ACC112 (cell line): ENCODE measurements around the gene HSPA12A.

Experiments used
- H2AFZ ChIP-seq: fragments of 200-600 bp; sonication (generic); one replicate; pipeline ENCODE4 v1.6.0; 2017; ENCODE audit warnings: antibody characterized with exemption, low read length; ENCODE audit not compliant: unreplicated experiment
- H3K27ac ChIP-seq: fragments of 200-600 bp; sonication (generic); 2 replicates; pipeline ENCODE4 v1.5.1; 2014; ENCODE audit warnings: low read depth, mild to moderate bottlenecking, antibody characterized with exemption, low read length, moderate library complexity
- H3K27me3 ChIP-seq: fragments of 200-600 bp; sonication (generic); 2 replicates; pipeline ENCODE4 v1.6.1; 2014; ENCODE audit warnings: mild to moderate bottlenecking, antibody characterized with exemption, low read length, moderate library complexity, mixed read lengths; ENCODE audit not compliant: insufficient read depth
- H3K36me3 ChIP-seq: fragments of 200-600 bp; sonication (generic); 2 replicates; pipeline ENCODE4 v1.6.1; 2016; ENCODE audit warnings: mild to moderate bottlenecking, antibody characterized with exemption, low read length, moderate library complexity, mixed read lengths; ENCODE audit not compliant: insufficient read depth
- H3K4me1 ChIP-seq: fragments of 200-600 bp; sonication (generic); one replicate; pipeline ENCODE4 v1.6.1; 2016; ENCODE audit warnings: low read length, mixed read lengths; ENCODE audit not compliant: insufficient read depth, unreplicated experiment, control insufficient read depth
- H3K4me3 ChIP-seq: fragments of 200-600 bp; sonication (generic); 2 replicates; pipeline ENCODE4 v1.5.1; 2014; ENCODE audit warnings: mild to moderate bottlenecking, low read depth, low read length
- H3K79me2 ChIP-seq: fragments of 200-600 bp; sonication (generic); one replicate; pipeline ENCODE4 v1.6.0; 2016; ENCODE audit warnings: low read length; ENCODE audit not compliant: control insufficient read depth, unreplicated experiment, insufficient read depth

Gene HSPA12A

GRCh38 chr10:116654816-116655215 lies 87.5 kb downstream of the HSPA12A start:
- H3K27me3 ChIP-seq: peaks cover 21% of the 10 kb centered on the region; the same call in 1 of the 2 replicates
- H3K79me2 ChIP-seq: no peaks in the 10 kb centered on the region
- no peak overlapping the region for H3K4me3 ChIP-seq
- H3K27ac ChIP-seq: no peak overlapping the region
- H3K4me1 ChIP-seq: no peaks in the 10 kb centered on the region
- H2AFZ ChIP-seq: no peak overlapping the region
- no peaks in the 10 kb centered on the region for H3K36me3 ChIP-seq

- H3K27ac ChIP-seq: no peak overlapping the region
- peaks cover 21% of the 10 kb centered on the region; the same call in 1 of the 2 replicates for H3K27me3 ChIP-seq
- H3K36me3 ChIP-seq: no peaks in the 10 kb centered on the region
- no peaks in the 10 kb centered on the region for H3K79me2 ChIP-seq
- H3K4me1 ChIP-seq: no peaks in the 10 kb centered on the region
- no peak overlapping the region for H2AFZ ChIP-seq
- no peak overlapping the region for H3K4me3 ChIP-seq
These were observed 88.5 kb downstream of the HSPA12A start for GRCh38 chr10:116653885-116654284.

- no peaks in the 10 kb centered on the region for H3K36me3 ChIP-seq
- H3K27me3 ChIP-seq: peaks cover 32% of the 10 kb centered on the region
- no peaks in the 10 kb centered on the region for H3K79me2 ChIP-seq
- H3K4me1 ChIP-seq: no peaks in the 10 kb centered on the region
- H3K27ac ChIP-seq: no peak overlapping the region
- no peak overlapping the region for H3K4me3 ChIP-seq
- H2AFZ ChIP-seq: no peak overlapping the region
These were observed 93.5 kb downstream of the HSPA12A start for GRCh38 chr10:116648903-116649302.

- Histone ChIP-seq H2AFZ (no peak overlapping the region), H3K27me3 (peaks cover 36% of the 10 kb centered on the region), H3K4me1 (no peaks in the 10 kb centered on the region)
These were observed 95.9 kb downstream of the HSPA12A start for GRCh38 chr10:116646502-116646901.

GRCh38 chr10:116637830-116638229 lies 104.5 kb downstream of the HSPA12A start:
- Histone ChIP-seq H3K27ac (no peak overlapping the region), H3K27me3 (peaks cover 26% of the 10 kb centered on the region), H3K4me1 (no peaks in the 10 kb centered on the region), H2AFZ (no peak overlapping the region), H3K79me2 (no peaks in the 10 kb centered on the region), H3K36me3 (no peaks in the 10 kb centered on the region), H3K4me3 (no peak overlapping the region)

More at GRCh38 chr10:116646502-116646901, 95.9 kb downstream of the HSPA12A start:
- H3K36me3 ChIP-seq: no peaks in the 10 kb centered on the region
- H3K27ac ChIP-seq: no peak overlapping the region
- H3K79me2 ChIP-seq: no peaks in the 10 kb centered on the region
- H3K4me3 ChIP-seq: no peak overlapping the region

- Histone ChIP-seq H3K36me3 (no peaks in the 10 kb centered on the region), H3K27me3 (peaks cover 26% of the 10 kb centered on the region), H2AFZ (no peak overlapping the region), H3K27ac (no peak overlapping the region), H3K4me3 (no peak overlapping the region), H3K4me1 (no peaks in the 10 kb centered on the region), H3K79me2 (no peaks in the 10 kb centered on the region)
These were observed 105.4 kb downstream of the HSPA12A start for GRCh38 chr10:116636976-116637375.

GRCh38 chr10:116636385-116636784 lies 106.0 kb downstream of the HSPA12A start:
- H3K27me3 ChIP-seq: peaks cover 20% of the 10 kb centered on the region
- H3K4me1 ChIP-seq: no peaks in the 10 kb centered on the region
- no peak overlapping the region for H3K4me3 ChIP-seq
- H2AFZ ChIP-seq: no peak overlapping the region
- no peak overlapping the region for H3K27ac ChIP-seq
- H3K79me2 ChIP-seq: no peaks in the 10 kb centered on the region
- H3K36me3 ChIP-seq: no peaks in the 10 kb centered on the region

- Histone ChIP-seq H2AFZ (no peak overlapping the region), H3K27me3 (peaks cover 24% of the 10 kb centered on the region), H3K4me1 (no peaks in the 10 kb centered on the region), H3K27ac (no peak overlapping the region), H3K79me2 (no peaks in the 10 kb centered on the region), H3K36me3 (no peaks in the 10 kb centered on the region), H3K4me3 (no peak overlapping the region)
These were observed 108.0 kb downstream of the HSPA12A start for GRCh38 chr10:116634126-116634975.

- Histone ChIP-seq H3K27ac (no peak overlapping the region), H3K27me3 (peaks cover 29% of the 10 kb centered on the region), H3K4me1 (no peaks in the 10 kb centered on the region), H3K36me3 (no peaks in the 10 kb centered on the region), H2AFZ (no peak overlapping the region), H3K79me2 (no peaks in the 10 kb centered on the region), H3K4me3 (no peak overlapping the region)
These were observed 109.2 kb downstream of the HSPA12A start for GRCh38 chr10:116633216-116633600.

GRCh38 chr10:116632596-116633215 lies 109.7 kb downstream of the HSPA12A start:
- Histone ChIP-seq H3K4me3 (no peak overlapping the region), H3K36me3 (no peaks in the 10 kb centered on the region), H3K79me2 (no peaks in the 10 kb centered on the region), H3K4me1 (no peaks in the 10 kb centered on the region), H2AFZ (no peak overlapping the region), H3K27me3 (peaks cover 28% of the 10 kb centered on the region), H3K27ac (no peak overlapping the region)

GRCh38 chr10:116631871-116632295 lies 110.5 kb downstream of the HSPA12A start:
- Histone ChIP-seq H3K27ac (no peak overlapping the region), H3K27me3 (peaks cover 33% of the 10 kb centered on the region), H3K4me1 (no peaks in the 10 kb centered on the region), H3K36me3 (no peaks in the 10 kb centered on the region), H3K79me2 (no peaks in the 10 kb centered on the region), H3K4me3 (no peak overlapping the region), H2AFZ (no peak overlapping the region)
